IMR-90 (cell line): Measurements from ENCODE around the gene UST. TPM values are rescaled to one million over a fixed set of nuclear protein-coding genes. Genes with fewer than 3 reads are reported as not detected.
A peak's percentile ranks its signal among the peaks of the same experiment; 100 is the strongest.

Experiments
- ATAC-seq: fragments of 200-7000 bp; cut with Tn5 transposase; 2 replicates; pipeline ENCODE4 v1.9.1; 2020; ENCODE audit warnings: low read depth, mild to moderate bottlenecking, moderate library complexity
- BruUV-seq: library from RNA; stranded (reverse); fragments of 400-500 nt; replicated peaks from 2 replicates; lab custom pipeline; 2021; lab: Mats Ljungman, UMichigan
- CTCF ChIA-PET: fragments of 300-600 bp; formaldehyde crosslinking; extraction: SDS; loops from one replicate; lab custom pipeline; 2021; ENCODE audit warnings: antibody characterized with exemption; lab: Yijun Ruan, JAX
- POLR2A ChIA-PET: fragments of 300-600 bp; sonication (Branson Sonifier 250); formaldehyde crosslinking; loops from one replicate; lab custom pipeline; 2022; ENCODE audit warnings: antibody characterized with exemption; ENCODE audit not compliant: unreplicated experiment; lab: Charles Lee
- DNase-seq: peaks from one replicate; pipeline ENCODE4 v3.0.0; 2013
- H2AFZ ChIP-seq: replicated peaks from 2 replicates; pipeline ENCODE3; 2013; ENCODE audit warnings: low read length, mild to moderate bottlenecking; ENCODE audit not compliant: poor library complexity
- H2AK5ac ChIP-seq: 2 replicates; pipeline ENCODE4 v1.6.1; 2013; ENCODE audit warnings: low read depth, low read length, inconsistent platforms
- H2AK9ac ChIP-seq: replicated peaks from 2 replicates; pipeline ENCODE3; 2013; ENCODE audit warnings: mild to moderate bottlenecking, low read depth, low read length, moderate library complexity; ENCODE audit not compliant: poor library complexity
- H2BK120ac ChIP-seq: 2 replicates; pipeline ENCODE4 v1.6.1; 2013; ENCODE audit warnings: low read depth, low read length, inconsistent platforms
- H2BK15ac ChIP-seq: 3 replicates; pipeline ENCODE4 v1.6.1; 2013; ENCODE audit warnings: low read depth, low read length, inconsistent platforms
- H2BK20ac ChIP-seq: 2 replicates; pipeline ENCODE4 v1.6.1; 2013; ENCODE audit warnings: low read depth, mild to moderate bottlenecking, inconsistent platforms, low read length, moderate library complexity
- H2BK5ac ChIP-seq: 2 replicates; pipeline ENCODE4 v1.6.1; 2013; ENCODE audit warnings: mild to moderate bottlenecking, low read depth, low read length, inconsistent platforms; ENCODE audit not compliant: poor library complexity, severe bottlenecking
- H3K14ac ChIP-seq: replicated peaks from 2 replicates; pipeline ENCODE4 v1.6.1; 2013; ENCODE audit warnings: low read depth, low read length, inconsistent platforms
- H3K18ac ChIP-seq: 2 replicates; pipeline ENCODE4 v1.6.1; 2013; ENCODE audit warnings: low read depth, low read length, control low read depth
- H3K23ac ChIP-seq: 2 replicates; pipeline ENCODE4 v1.6.1; 2013; ENCODE audit warnings: low read depth, low read length, inconsistent platforms
- H3K27ac ChIP-seq: 2 replicates; pipeline ENCODE4 v1.5.1; 2013; ENCODE audit warnings: mild to moderate bottlenecking, control low read depth, low read length; ENCODE audit not compliant: insufficient read depth
- H3K27me3 ChIP-seq: 2 replicates; pipeline ENCODE4 v1.6.1; 2013; ENCODE audit warnings: low read length; ENCODE audit not compliant: control insufficient read depth, insufficient read depth
- H3K36me3 ChIP-seq: 2 replicates; pipeline ENCODE4 v1.6.1; 2013; ENCODE audit warnings: low read length, mixed read lengths; ENCODE audit not compliant: control insufficient read depth, insufficient read depth
- H3K4ac ChIP-seq: 2 replicates; pipeline ENCODE4 v1.6.1; 2013; ENCODE audit warnings: low read depth, low read length, inconsistent platforms
- H3K4me1 ChIP-seq: 2 replicates; pipeline ENCODE4 v1.6.1; 2013; ENCODE audit warnings: low read length, mixed read lengths; ENCODE audit not compliant: control insufficient read depth, insufficient read depth
- H3K4me2 ChIP-seq: 2 replicates; pipeline ENCODE4 v1.6.1; 2013; ENCODE audit warnings: low read depth, mild to moderate bottlenecking, control low read depth, low read length, moderate library complexity
- H3K4me3 ChIP-seq: 2 replicates; pipeline ENCODE4 v1.5.1; 2013; ENCODE audit warnings: low read depth, mild to moderate bottlenecking, control low read depth, low read length, moderate library complexity; ENCODE audit not compliant: insufficient read depth
- H3K56ac ChIP-seq: 2 replicates; pipeline ENCODE4 v1.6.1; 2013; ENCODE audit warnings: low read length, inconsistent platforms; ENCODE audit not compliant: insufficient read depth; ENCODE audit errors: extremely low read depth
- H3K79me1 ChIP-seq, 2 experiments: 2 replicates each; pipeline ENCODE4 v1.6.1; 2013; ENCODE audit warnings: low read length in 2 of 2, inconsistent platforms in 1 of 2, low read depth in 1 of 2
- H3K9ac ChIP-seq: 2 replicates; pipeline ENCODE4 v1.6.1; 2013; ENCODE audit warnings: low read depth, low read length, control low read depth
- H3K9me1 ChIP-seq: 2 replicates; pipeline ENCODE4 v1.6.1; 2013; ENCODE audit warnings: low read length, inconsistent platforms; ENCODE audit not compliant: insufficient read depth
- H3K9me3 ChIP-seq: 2 replicates; pipeline ENCODE4 v1.6.1; 2013; ENCODE audit warnings: low read length; ENCODE audit not compliant: control insufficient read depth, insufficient read depth
- H4K20me1 ChIP-seq: 2 replicates; pipeline ENCODE4 v1.6.1; 2013; ENCODE audit warnings: low read length, inconsistent platforms; ENCODE audit not compliant: insufficient read depth
- H4K5ac ChIP-seq: 2 replicates; pipeline ENCODE4 v1.6.1; 2013; ENCODE audit warnings: mild to moderate bottlenecking, low read depth, low read length, control low read depth
- H4K8ac ChIP-seq, 2 experiments: 2 replicates each; pipeline ENCODE4 v1.6.1; 2013; ENCODE audit warnings: low read depth in 2 of 2, low read length in 2 of 2, control low read depth in 1 of 2, inconsistent platforms in 1 of 2
- H4K91ac ChIP-seq: 2 replicates; pipeline ENCODE4 v1.6.1; 2013; ENCODE audit warnings: low read depth, low read length, inconsistent platforms; ENCODE audit not compliant: insufficient read depth
- BHLHE40 ChIP-seq: fragments of 150-350 bp; IDR thresholded peaks from 2 replicates; pipeline ENCODE4 v1.6.1; 2016; ENCODE audit warnings: mild to moderate bottlenecking, low read depth, low read length
- CEBPB ChIP-seq: IDR thresholded peaks from 2 replicates; pipeline ENCODE4 v1.6.1; 2012; ENCODE audit warnings: low read depth, low read length, improper control_type of control experiment
- CHD1 ChIP-seq: IDR thresholded peaks from 2 replicates; pipeline ENCODE4 v1.6.1; 2012; ENCODE audit warnings: low read depth, low read length, improper control_type of control experiment
- FOS ChIP-seq: fragments of 150-350 bp; IDR thresholded peaks from 2 replicates; pipeline ENCODE4 v1.6.1; 2016; ENCODE audit warnings: low read depth, low read length
- MAFK ChIP-seq: IDR thresholded peaks from 2 replicates; pipeline ENCODE4 v1.6.1; 2012; ENCODE audit warnings: low read depth, low read length, improper control_type of control experiment
- MAZ ChIP-seq: IDR thresholded peaks from 2 replicates; pipeline ENCODE4 v1.6.1; 2012; ENCODE audit warnings: low read depth, mild to moderate bottlenecking, low read length, improper control_type of control experiment, moderate library complexity, borderline replicate concordance
- MXI1 ChIP-seq: IDR thresholded peaks from 2 replicates; pipeline ENCODE4 v1.6.1; 2012; ENCODE audit warnings: low read depth, mild to moderate bottlenecking, low read length, moderate library complexity, borderline replicate concordance
- NFE2L2 ChIP-seq: fragments of 150-350 bp; IDR thresholded peaks from 2 replicates; pipeline ENCODE4 v1.6.1; 2016; ENCODE audit warnings: low read depth, mild to moderate bottlenecking, low read length
- POLR2A ChIP-seq: IDR thresholded peaks from 2 replicates; pipeline ENCODE4 v1.6.1; 2012; ENCODE audit warnings: mild to moderate bottlenecking, low read depth, low read length
- RAD21 ChIP-seq: IDR thresholded peaks from 2 replicates; pipeline ENCODE4 v1.6.1; 2012; ENCODE audit warnings: low read length, improper control_type of control experiment
- RCOR1 ChIP-seq: IDR thresholded peaks from 2 replicates; pipeline ENCODE4 v1.6.1; 2012; ENCODE audit warnings: mild to moderate bottlenecking, low read length, improper control_type of control experiment; ENCODE audit not compliant: insufficient replicate concordance
- RFX5 ChIP-seq: IDR thresholded peaks from 2 replicates; pipeline ENCODE4 v1.8.0; 2012; ENCODE audit warnings: low read depth, mild to moderate bottlenecking, low read length, moderate library complexity
- SMC3 ChIP-seq: fragments of 150-350 bp; IDR thresholded peaks from 2 replicates; pipeline ENCODE4 v1.6.1; 2016; ENCODE audit warnings: low read depth, mild to moderate bottlenecking, antibody characterized with exemption, low read length, moderate library complexity
- WGBS, 2 experiments: methylation state at CpG; one replicate each; pipeline versions ENCODE4 v1.1.5 to v1.1.7; 2013; ENCODE audit warnings: missing lambda C conversion rate in 2 of 2; ENCODE audit not compliant: insufficient read length in 1 of 2; ENCODE audit errors: extremely low coverage in 2 of 2; 5-methylcytosine and 5-hydroxymethylcytosine counted together
- dilution Hi-C: fragments of 300-500 bp; cut with HindIII; formaldehyde crosslinking; loops from one replicate; pipeline ENCODE4 v1.14.3; 2018; ENCODE audit warnings: low sequenced_read_pairs; ENCODE audit not compliant: unreplicated experiment
- in situ Hi-C: fragments of 300-500 bp; cut with MboI; formaldehyde crosslinking; loops from 3 replicates; pipeline ENCODE4 v1.14.3; 2019; ENCODE audit warnings: low sequenced_read_pairs, inconsistent platforms, mixed read lengths
- intact Hi-C: fragments of 100-400 bp; cut with micrococcal nuclease; formaldehyde crosslinking; loops from 2 replicates; pipeline ENCODE4 v1.10.0; 2022
- polyA plus RNA-seq, 3 experiments: library from polyadenylated mRNA; depleted of rRNA; stranded (reverse); fragments of >200 nt; gene quantifications; 2 replicates each; pipeline ENCODE4 v1.2.3, GENCODE V29; 2012; ENCODE audit warnings: low replicate concordance in 1 of 3
- total RNA-seq: library from RNA; depleted of rRNA; stranded (reverse); fragments of >200 nt; gene quantifications from 2 replicates; pipeline ENCODE4 v1.2.3, GENCODE V29; 2012
- TF ChIP-seq, protein P1 (sequence below): fragments of 150-350 bp; IDR thresholded peaks from 2 replicates; pipeline ENCODE4 v1.6.1; 2017; ENCODE audit warnings: mild to moderate bottlenecking, antibody characterized with exemption, low read length, low read depth
- TF ChIP-seq, protein P2 (sequence below): conservative IDR thresholded peaks from 2 replicates; pipeline ENCODE4 v1.5.1; 2012; ENCODE audit warnings: mild to moderate bottlenecking, low read depth, low read length, improper control_type of control experiment
- TF ChIP-seq, protein P3 (sequence below): fragments of 150-350 bp; IDR thresholded peaks from 2 replicates; pipeline ENCODE4 v1.6.1; 2016; ENCODE audit warnings: low read depth, mild to moderate bottlenecking, low read length, moderate library complexity, borderline replicate concordance

The UST gene
- total and polyA plus RNA-seq, 2 of the 4 experiments (the other 2 are of a cell fraction) = 7.7 to 13.8 TPM

DNA sequence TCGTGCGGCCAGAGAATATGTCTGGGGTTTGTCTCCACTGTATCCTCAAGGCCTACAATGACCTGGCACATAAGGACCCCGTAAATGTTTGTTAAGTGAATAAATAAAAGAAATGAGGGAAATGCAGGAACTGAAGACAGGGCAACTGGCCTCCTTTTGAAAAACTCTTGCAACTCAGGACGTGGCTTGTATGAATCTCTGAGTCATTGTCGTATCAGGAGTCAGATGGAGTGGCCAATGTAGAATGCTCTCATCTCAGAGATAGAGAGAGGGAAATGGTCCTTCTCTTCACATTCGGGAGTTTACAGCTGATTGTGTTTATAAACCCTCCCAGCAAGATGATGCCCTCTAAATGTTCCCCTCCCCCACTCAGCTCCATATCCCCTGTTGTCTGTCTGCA, 57.1 kb downstream of the UST start:
- H2AFZ ChIP-seq = no peak overlapping the region
- no peak overlapping the region for H3K4me3 ChIP-seq
- H4K5ac ChIP-seq = no peak overlapping the region
- no CpG with 5 or more reads among the region's 6 CpGs for WGBS, 2 experiments
- ATAC-seq (peak; percentile 37), DNase-seq (peak; percentile 44)
- TF ChIP-seq, protein P1, sequence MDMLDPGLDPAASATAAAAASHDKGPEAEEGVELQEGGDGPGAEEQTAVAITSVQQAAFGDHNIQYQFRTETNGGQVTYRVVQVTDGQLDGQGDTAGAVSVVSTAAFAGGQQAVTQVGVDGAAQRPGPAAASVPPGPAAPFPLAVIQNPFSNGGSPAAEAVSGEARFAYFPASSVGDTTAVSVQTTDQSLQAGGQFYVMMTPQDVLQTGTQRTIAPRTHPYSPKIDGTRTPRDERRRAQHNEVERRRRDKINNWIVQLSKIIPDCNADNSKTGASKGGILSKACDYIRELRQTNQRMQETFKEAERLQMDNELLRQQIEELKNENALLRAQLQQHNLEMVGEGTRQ = no peak
- TF ChIP-seq RAD21 (no peak), NFE2L2 (no peak), CHD1 (no peak), FOS (no peak), MXI1 (no peak), POLR2A (no peak), CEBPB (no peak), RFX5 (no peak), MAFK (no peak), SMC3 (no peak), MAZ (no peak), BHLHE40 (no peak), RCOR1 (no peak)
- TF ChIP-seq, protein P2, sequence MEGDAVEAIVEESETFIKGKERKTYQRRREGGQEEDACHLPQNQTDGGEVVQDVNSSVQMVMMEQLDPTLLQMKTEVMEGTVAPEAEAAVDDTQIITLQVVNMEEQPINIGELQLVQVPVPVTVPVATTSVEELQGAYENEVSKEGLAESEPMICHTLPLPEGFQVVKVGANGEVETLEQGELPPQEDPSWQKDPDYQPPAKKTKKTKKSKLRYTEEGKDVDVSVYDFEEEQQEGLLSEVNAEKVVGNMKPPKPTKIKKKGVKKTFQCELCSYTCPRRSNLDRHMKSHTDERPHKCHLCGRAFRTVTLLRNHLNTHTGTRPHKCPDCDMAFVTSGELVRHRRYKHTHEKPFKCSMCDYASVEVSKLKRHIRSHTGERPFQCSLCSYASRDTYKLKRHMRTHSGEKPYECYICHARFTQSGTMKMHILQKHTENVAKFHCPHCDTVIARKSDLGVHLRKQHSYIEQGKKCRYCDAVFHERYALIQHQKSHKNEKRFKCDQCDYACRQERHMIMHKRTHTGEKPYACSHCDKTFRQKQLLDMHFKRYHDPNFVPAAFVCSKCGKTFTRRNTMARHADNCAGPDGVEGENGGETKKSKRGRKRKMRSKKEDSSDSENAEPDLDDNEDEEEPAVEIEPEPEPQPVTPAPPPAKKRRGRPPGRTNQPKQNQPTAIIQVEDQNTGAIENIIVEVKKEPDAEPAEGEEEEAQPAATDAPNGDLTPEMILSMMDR = no peak
- TF ChIP-seq, protein P3, sequence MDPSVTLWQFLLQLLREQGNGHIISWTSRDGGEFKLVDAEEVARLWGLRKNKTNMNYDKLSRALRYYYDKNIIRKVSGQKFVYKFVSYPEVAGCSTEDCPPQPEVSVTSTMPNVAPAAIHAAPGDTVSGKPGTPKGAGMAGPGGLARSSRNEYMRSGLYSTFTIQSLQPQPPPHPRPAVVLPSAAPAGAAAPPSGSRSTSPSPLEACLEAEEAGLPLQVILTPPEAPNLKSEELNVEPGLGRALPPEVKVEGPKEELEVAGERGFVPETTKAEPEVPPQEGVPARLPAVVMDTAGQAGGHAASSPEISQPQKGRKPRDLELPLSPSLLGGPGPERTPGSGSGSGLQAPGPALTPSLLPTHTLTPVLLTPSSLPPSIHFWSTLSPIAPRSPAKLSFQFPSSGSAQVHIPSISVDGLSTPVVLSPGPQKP = no peak
- no peak overlapping the region for H4K91ac ChIP-seq
- no peak overlapping the region for H4K8ac ChIP-seq
- no peak overlapping the region for H3K27ac ChIP-seq
- ChIA-PET POLR2A (no interaction called here), CTCF (no interaction called here)
- 0 out of 2 replicates have a peak overlapping the region, but pooled peaks have one; percentile 43 for H2AK5ac ChIP-seq
- no peaks in the 10 kb centered on the region for H3K9me3 ChIP-seq
- H2BK15ac ChIP-seq = no peak overlapping the region
- peaks cover 14% of the 10 kb centered on the region for H4K20me1 ChIP-seq
- no peaks in the 10 kb centered on the region for H3K4me1 ChIP-seq
- no peak overlapping the region for H3K4ac ChIP-seq
- H3K9ac ChIP-seq = no peak overlapping the region
- H3K14ac ChIP-seq = no peak overlapping the region; the same call in 1 of the 2 replicates
- H3K56ac ChIP-seq = no peak overlapping the region
- no peaks in the 10 kb centered on the region for H3K27me3 ChIP-seq
- no peak overlapping the region for H2AK9ac ChIP-seq
- dilution Hi-C loops = no loop called here
- in situ Hi-C loops = no loop called here
- H3K9me1 ChIP-seq = peaks cover 6% of the 10 kb centered on the region; the same call in 1 of the 2 replicates
- no peak overlapping the region for H3K23ac ChIP-seq
- no peak overlapping the region for H2BK20ac ChIP-seq
- peaks cover 25 to 26% of the 10 kb centered on the region in 2 experiments for H3K79me1 ChIP-seq
- intact Hi-C loops = no loop called here
- H3K4me2 ChIP-seq = no peak overlapping the region
- H2BK120ac ChIP-seq = no peak overlapping the region
- no peak overlapping the region for H3K18ac ChIP-seq
- H2BK5ac ChIP-seq = no peak overlapping the region
- BruUV-seq = no TSS peak
- H3K36me3 ChIP-seq = no peaks in the 10 kb centered on the region
